H9 (cell line): ENCODE measurements around the gene MMS19. TPM values are rescaled to one million over a fixed set of nuclear protein-coding genes. Genes with fewer than 3 reads are reported as not detected.

Source experiments
- DNase-seq: peaks from one replicate; pipeline ENCODE4 v3.0.0-alpha.2; 2017
- H2AFZ ChIP-seq: one replicate; pipeline ENCODE4 v1.6.1; 2013; ENCODE audit warnings: mild to moderate bottlenecking, low read length, control low read depth, moderate library complexity
- H2AK5ac ChIP-seq: 2 replicates; pipeline ENCODE4 v1.6.1; 2013; ENCODE audit warnings: low read length, control low read depth, mixed read lengths; ENCODE audit not compliant: insufficient read length
- H2BK120ac ChIP-seq: one replicate; pipeline ENCODE4 v1.6.1; 2013; ENCODE audit warnings: low read depth, mild to moderate bottlenecking, low read length, control low read depth, inconsistent platforms; ENCODE audit not compliant: poor library complexity, severe bottlenecking
- H2BK12ac ChIP-seq: 2 replicates; pipeline ENCODE4 v1.6.1; 2013; ENCODE audit warnings: low read length, control low read depth, mixed read lengths, low read depth; ENCODE audit not compliant: insufficient read length
- H2BK15ac ChIP-seq: 2 replicates; pipeline ENCODE4 v1.6.1; 2013; ENCODE audit warnings: low read depth, low read length, control low read depth
- H2BK20ac ChIP-seq: one replicate; pipeline ENCODE4 v1.6.1; 2013; ENCODE audit warnings: low read depth, mild to moderate bottlenecking, low read length, control low read depth, inconsistent platforms; ENCODE audit not compliant: poor library complexity, severe bottlenecking
- H2BK5ac ChIP-seq: 2 replicates; pipeline ENCODE4 v1.6.1; 2013; ENCODE audit warnings: low read length, control low read depth, mixed read lengths; ENCODE audit not compliant: insufficient read length
- H3K14ac ChIP-seq: 2 replicates; pipeline ENCODE4 v1.6.1; 2013; ENCODE audit warnings: low read length, control low read depth; ENCODE audit not compliant: insufficient read depth
- H3K18ac ChIP-seq: 2 replicates; pipeline ENCODE4 v1.6.1; 2013; ENCODE audit warnings: low read depth, mild to moderate bottlenecking, mixed read lengths, low read length, control low read depth; ENCODE audit not compliant: insufficient read length
- H3K23ac ChIP-seq: 2 replicates; pipeline ENCODE4 v1.6.1; 2013; ENCODE audit warnings: low read length, control low read depth, mixed read lengths, low read depth; ENCODE audit not compliant: insufficient read length
- H3K23me2 ChIP-seq: 2 replicates; pipeline ENCODE4 v1.6.1; 2013; ENCODE audit warnings: low read depth, mild to moderate bottlenecking, mixed read lengths, low read length, control low read depth; ENCODE audit not compliant: insufficient read length, poor library complexity, severe bottlenecking
- H3K27ac ChIP-seq: 2 replicates; pipeline ENCODE4 v1.5.1; 2013; ENCODE audit warnings: low read length, control low read depth, mixed read lengths, low read depth; ENCODE audit not compliant: insufficient read length
- H3K27me3 ChIP-seq: 2 replicates; pipeline ENCODE4 v1.6.1; 2013; ENCODE audit warnings: low read length, control low read depth, inconsistent platforms; ENCODE audit not compliant: insufficient read depth
- H3K4ac ChIP-seq: 2 replicates; pipeline ENCODE4 v1.6.1; 2013; ENCODE audit warnings: low read depth, mild to moderate bottlenecking, control low read depth, inconsistent platforms, low read length, moderate library complexity
- H3K4me1 ChIP-seq: 2 replicates; pipeline ENCODE4 v1.6.1; 2013; ENCODE audit warnings: low read length, control low read depth, inconsistent platforms; ENCODE audit not compliant: insufficient read depth
- H3K4me2 ChIP-seq: 2 replicates; pipeline ENCODE4 v1.6.1; 2013; ENCODE audit warnings: low read length, control low read depth, mixed read lengths; ENCODE audit not compliant: insufficient read length, insufficient read depth
- H3K56ac ChIP-seq: 2 replicates; pipeline ENCODE4 v1.6.1; 2013; ENCODE audit warnings: low read depth, mild to moderate bottlenecking, mixed read lengths, low read length, control low read depth; ENCODE audit not compliant: insufficient read length
- H3K79me1 ChIP-seq: 2 replicates; pipeline ENCODE4 v1.6.1; 2013; ENCODE audit warnings: low read depth, mild to moderate bottlenecking, moderate library complexity, low read length, control low read depth, inconsistent platforms; ENCODE audit not compliant: insufficient read depth, poor library complexity, severe bottlenecking
- H3K79me2 ChIP-seq: 2 replicates; pipeline ENCODE4 v1.6.1; 2013; ENCODE audit warnings: low read length, control low read depth, inconsistent platforms; ENCODE audit not compliant: insufficient read depth
- H3K9ac ChIP-seq: 2 replicates; pipeline ENCODE4 v1.6.1; 2013; ENCODE audit warnings: low read length, control low read depth, mixed read lengths; ENCODE audit not compliant: insufficient read length; ENCODE audit errors: extremely low read depth
- H3K9me3 ChIP-seq: one replicate; pipeline ENCODE4 v1.6.1; 2013; ENCODE audit warnings: low read depth, low read length, inconsistent platforms; ENCODE audit not compliant: control insufficient read depth
- H3T11ph ChIP-seq: one replicate; pipeline ENCODE4 v1.6.1; 2013; ENCODE audit warnings: mild to moderate bottlenecking, low read length, control low read depth, inconsistent platforms
- H4K20me1 ChIP-seq: one replicate; pipeline ENCODE4 v1.6.1; 2013; ENCODE audit not compliant: control insufficient read depth, insufficient read length, insufficient read depth
- H4K5ac ChIP-seq: 2 replicates; pipeline ENCODE4 v1.6.1; 2013; ENCODE audit warnings: low read depth, mild to moderate bottlenecking, mixed read lengths, low read length, control low read depth; ENCODE audit not compliant: insufficient read length
- H4K8ac ChIP-seq: replicated peaks from 2 replicates; pipeline ENCODE4 v1.6.1; 2013; ENCODE audit warnings: low read length, control low read depth, mixed read lengths, low read depth; ENCODE audit not compliant: insufficient read length
- H4K91ac ChIP-seq: 2 replicates; pipeline ENCODE4 v1.6.1; 2013; ENCODE audit warnings: low read depth, mild to moderate bottlenecking, moderate library complexity, mixed read lengths, low read length, control low read depth; ENCODE audit not compliant: insufficient read length
- H3K27ac Mint-ChIP-seq, 3 experiments: 2 replicates in 2 of 3; 3 replicates in 1 of 3; pipeline ENCODE4 v1.8.0; 2020 to 2021; ENCODE audit warnings: mixed read lengths in 3 of 3, mild to moderate bottlenecking in 1 of 3, moderate library complexity in 1 of 3
- H3K27me3 Mint-ChIP-seq: 2 replicates; pipeline ENCODE4 v1.8.0; 2021; ENCODE audit warnings: low read depth, mild to moderate bottlenecking, moderate library complexity, mixed read lengths
- H3K36me3 Mint-ChIP-seq, 3 experiments: 2 replicates in 2 of 3; 3 replicates in 1 of 3; pipeline ENCODE4 v1.8.0; 2020 to 2021; ENCODE audit warnings: low read depth in 3 of 3, mixed read lengths in 3 of 3; ENCODE audit not compliant: insufficient read depth in 1 of 3
- H3K4me1 Mint-ChIP-seq, 2 experiments: 2 replicates each; pipeline ENCODE4 v1.8.0; 2020; ENCODE audit warnings: mixed read lengths in 2 of 2
- H3K4me3 Mint-ChIP-seq, 2 experiments: 2 replicates in 1 of 2; 3 replicates in 1 of 2; pipeline ENCODE4 v1.8.0; 2020 to 2021; ENCODE audit warnings: mild to moderate bottlenecking in 2 of 2, mixed read lengths in 2 of 2, moderate library complexity in 1 of 2
- H3K9me3 Mint-ChIP-seq, 2 experiments: 2 replicates in 1 of 2; 3 replicates in 1 of 2; pipeline ENCODE4 v1.8.0; 2020; ENCODE audit warnings: mild to moderate bottlenecking in 2 of 2, mixed read lengths in 2 of 2, moderate library complexity in 1 of 2
- WGBS: extraction: QIAGEN DNeasy Blood & Tissue Kit; methylation state at CpG from one replicate; pipeline ENCODE4 v1.1.7; 2013; ENCODE audit warnings: missing lambda C conversion rate, low lambda C conversion rate, mixed read lengths; ENCODE audit not compliant: insufficient read length; ENCODE audit errors: extremely low coverage; 5-methylcytosine and 5-hydroxymethylcytosine counted together
- total RNA-seq: library from RNA; stranded (reverse); gene quantifications from 2 replicates; pipeline ENCODE4 v1.2.1, GENCODE V29; 2021
- TF ChIP-seq, protein P1 (sequence below): fragments of 200-600 bp; sonication (generic); conservative IDR thresholded peaks from 3 replicates; pipeline ENCODE4 v1.8.0; 2021; ENCODE audit warnings: antibody characterized with exemption, mild to moderate bottlenecking

MMS19 gene
- total RNA-seq, 1 experiment from 2014 or later = 102 TPM

DNA sequence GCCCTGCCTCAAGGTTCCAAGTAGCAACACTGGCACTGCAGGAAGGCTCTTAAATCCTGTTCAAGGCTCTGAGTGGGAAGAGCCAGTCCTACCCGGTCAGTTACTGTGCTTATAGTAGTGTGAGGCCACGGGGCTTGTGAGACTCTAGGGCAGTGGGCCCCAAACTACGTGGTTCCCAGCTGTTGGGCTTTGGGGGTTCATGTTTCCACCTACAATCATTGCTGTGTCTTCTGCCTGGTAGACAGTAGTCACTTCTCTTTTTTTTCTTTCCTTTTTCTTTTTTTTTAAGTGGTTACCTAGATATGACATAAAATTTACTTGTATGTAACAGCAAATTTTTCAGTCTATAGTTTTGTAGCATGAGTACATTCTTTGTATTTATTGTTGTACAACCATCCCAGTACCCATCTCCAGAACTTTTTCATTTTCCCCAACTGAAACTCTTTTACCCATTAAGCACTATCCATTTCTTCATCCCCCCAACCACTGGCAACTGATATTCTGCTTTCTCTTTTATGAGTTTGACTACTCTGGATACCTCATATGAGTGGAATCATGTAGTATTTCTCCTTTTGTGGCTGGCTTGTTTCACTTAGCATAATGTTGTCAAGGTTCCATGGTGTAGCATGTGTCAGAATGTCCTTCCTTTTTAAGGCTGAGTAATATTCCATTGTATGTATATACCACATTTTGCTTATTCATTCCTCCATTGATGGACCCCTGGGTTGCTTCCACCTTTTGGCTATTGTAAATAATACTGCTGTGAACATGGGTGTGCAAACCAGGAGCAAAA is 8.2 kb upstream of the MMS19 start:
- peaks cover 10 to 18% of the 10 kb centered on the region in 2 experiments for H3K4me1 Mint-ChIP-seq
- TF ChIP-seq, protein P1, sequence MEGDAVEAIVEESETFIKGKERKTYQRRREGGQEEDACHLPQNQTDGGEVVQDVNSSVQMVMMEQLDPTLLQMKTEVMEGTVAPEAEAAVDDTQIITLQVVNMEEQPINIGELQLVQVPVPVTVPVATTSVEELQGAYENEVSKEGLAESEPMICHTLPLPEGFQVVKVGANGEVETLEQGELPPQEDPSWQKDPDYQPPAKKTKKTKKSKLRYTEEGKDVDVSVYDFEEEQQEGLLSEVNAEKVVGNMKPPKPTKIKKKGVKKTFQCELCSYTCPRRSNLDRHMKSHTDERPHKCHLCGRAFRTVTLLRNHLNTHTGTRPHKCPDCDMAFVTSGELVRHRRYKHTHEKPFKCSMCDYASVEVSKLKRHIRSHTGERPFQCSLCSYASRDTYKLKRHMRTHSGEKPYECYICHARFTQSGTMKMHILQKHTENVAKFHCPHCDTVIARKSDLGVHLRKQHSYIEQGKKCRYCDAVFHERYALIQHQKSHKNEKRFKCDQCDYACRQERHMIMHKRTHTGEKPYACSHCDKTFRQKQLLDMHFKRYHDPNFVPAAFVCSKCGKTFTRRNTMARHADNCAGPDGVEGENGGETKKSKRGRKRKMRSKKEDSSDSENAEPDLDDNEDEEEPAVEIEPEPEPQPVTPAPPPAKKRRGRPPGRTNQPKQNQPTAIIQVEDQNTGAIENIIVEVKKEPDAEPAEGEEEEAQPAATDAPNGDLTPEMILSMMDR = no peak

More for the DNA sequence above, 8.2 kb upstream of the MMS19 start:
- no CpG with 5 or more reads among the region's 3 CpGs for WGBS
- Histone ChIP-seq H3K23ac (no peak overlapping the region), H4K5ac (no peak overlapping the region), H3K9me3 (no peaks in the 10 kb centered on the region), H2AFZ (no peak overlapping the region), H3K27ac (no peak overlapping the region), H4K20me1 (no peaks in the 10 kb centered on the region), H3K18ac (no peak overlapping the region), H4K8ac (no peak overlapping the region), H3K4ac (no peak overlapping the region), H3K27me3 (no peaks in the 10 kb centered on the region), H2BK12ac (no peak overlapping the region), H3K4me2 (no peak overlapping the region), H3K4me1 (no peaks in the 10 kb centered on the region), H3K23me2 (no peaks in the 10 kb centered on the region), H3K9ac (no peak overlapping the region), H3T11ph (no peak overlapping the region), H3K56ac (no peak overlapping the region), H3K79me1 (no peaks in the 10 kb centered on the region), H2AK5ac (no peak overlapping the region), H2BK20ac (no peak overlapping the region), H2BK5ac (no peak overlapping the region), H3K14ac (no peak overlapping the region), H2BK120ac (no peak overlapping the region), H3K79me2 (peaks cover 1% of the 10 kb centered on the region; the same call in 1 of the 2 replicates), H4K91ac (no peak overlapping the region), H2BK15ac (no peak overlapping the region)
- Mint-ChIP-seq H3K9me3 (no peaks in the 10 kb centered on the region), H3K4me3 (no peak overlapping the region), H3K27ac (peak overlapping the region in 1 of 3 experiments; percentile 31; a peak in 1 of 7 replicates), H3K36me3 (no peaks in the 10 kb centered on the region; a peak in 1 of 7 replicates), H3K27me3 (peaks cover 4% of the 10 kb centered on the region)
- no peak for DNase-seq
